Measurements from ENCODE around the gene ABHD17C.

The ABHD17C gene

DNA sequence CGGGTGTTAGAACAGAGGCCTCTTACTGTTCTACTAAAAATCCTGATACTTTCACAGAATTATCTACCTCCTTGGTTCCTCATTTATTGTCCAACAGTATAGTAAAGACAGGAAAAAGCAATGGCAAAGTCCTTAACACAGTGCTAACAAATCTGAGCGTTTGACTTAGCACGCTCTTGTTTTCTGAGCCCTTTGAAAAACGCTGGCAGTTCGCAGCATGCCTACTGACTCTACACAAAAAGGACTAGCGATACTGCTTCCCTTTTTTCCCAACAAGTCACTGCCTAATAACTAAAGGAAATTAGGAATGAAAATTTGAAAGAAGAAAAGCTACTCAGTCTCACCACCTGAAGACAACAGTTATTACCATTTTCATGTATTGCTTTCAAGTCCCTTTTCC is 49.3 kb downstream of the ABHD17C start:
- H3K27me3 Mint-ChIP-seq (ENCODE audit: low read depth), result no peaks in the 10 kb centered on the region
- peaks cover 42% of the 10 kb centered on the region for H3K4me1 Mint-ChIP-seq
- H3K4me3 Mint-ChIP-seq, result no peak overlapping the region
- TF ChIP-seq, protein P1, sequence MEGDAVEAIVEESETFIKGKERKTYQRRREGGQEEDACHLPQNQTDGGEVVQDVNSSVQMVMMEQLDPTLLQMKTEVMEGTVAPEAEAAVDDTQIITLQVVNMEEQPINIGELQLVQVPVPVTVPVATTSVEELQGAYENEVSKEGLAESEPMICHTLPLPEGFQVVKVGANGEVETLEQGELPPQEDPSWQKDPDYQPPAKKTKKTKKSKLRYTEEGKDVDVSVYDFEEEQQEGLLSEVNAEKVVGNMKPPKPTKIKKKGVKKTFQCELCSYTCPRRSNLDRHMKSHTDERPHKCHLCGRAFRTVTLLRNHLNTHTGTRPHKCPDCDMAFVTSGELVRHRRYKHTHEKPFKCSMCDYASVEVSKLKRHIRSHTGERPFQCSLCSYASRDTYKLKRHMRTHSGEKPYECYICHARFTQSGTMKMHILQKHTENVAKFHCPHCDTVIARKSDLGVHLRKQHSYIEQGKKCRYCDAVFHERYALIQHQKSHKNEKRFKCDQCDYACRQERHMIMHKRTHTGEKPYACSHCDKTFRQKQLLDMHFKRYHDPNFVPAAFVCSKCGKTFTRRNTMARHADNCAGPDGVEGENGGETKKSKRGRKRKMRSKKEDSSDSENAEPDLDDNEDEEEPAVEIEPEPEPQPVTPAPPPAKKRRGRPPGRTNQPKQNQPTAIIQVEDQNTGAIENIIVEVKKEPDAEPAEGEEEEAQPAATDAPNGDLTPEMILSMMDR (IDR thresholded peaks at IDR 0.05; ENCODE audit: unreplicated experiment in 3 of 3), result no peak
- H3K27ac Mint-ChIP-seq, result peak overlapping the region; percentile 28 to 85 (median 66)
- H3K9me3 Mint-ChIP-seq, result no peaks in the 10 kb centered on the region
- H3K36me3 Mint-ChIP-seq (ENCODE audit: low read depth), result peaks cover 9% of the 10 kb centered on the region

DNA sequence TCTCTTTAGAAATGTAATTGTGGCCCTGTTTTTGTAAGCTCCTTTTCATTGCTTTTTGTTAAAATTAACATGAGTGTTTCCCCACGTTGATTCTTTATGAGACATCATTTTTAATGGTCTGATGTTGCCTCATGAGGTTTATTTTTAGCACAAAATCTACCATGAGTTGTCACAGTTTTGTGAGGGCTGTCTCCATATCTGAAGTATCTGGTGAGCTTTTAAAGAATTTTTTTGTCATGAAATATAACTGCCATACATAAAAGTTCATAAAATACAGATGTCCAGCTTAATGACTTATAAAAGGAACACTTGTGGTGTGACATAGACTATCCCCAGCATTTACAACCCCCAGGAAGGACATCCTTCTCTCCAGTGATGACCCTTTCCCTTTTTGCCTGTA is 49.7 kb downstream of the ABHD17C start:
- TF ChIP-seq, protein P1 (IDR thresholded peaks at IDR 0.05; ENCODE audit: unreplicated experiment in 3 of 3), result no peak
- peaks cover 8% of the 10 kb centered on the region for H3K36me3 Mint-ChIP-seq (ENCODE audit: low read depth)
- H3K9me3 Mint-ChIP-seq, result no peaks in the 10 kb centered on the region
- H3K4me1 Mint-ChIP-seq, result peaks cover 40% of the 10 kb centered on the region
- no peak overlapping the region for H3K4me3 Mint-ChIP-seq
- no peaks in the 10 kb centered on the region for H3K27me3 Mint-ChIP-seq (ENCODE audit: low read depth)
- H3K27ac Mint-ChIP-seq, result peak overlapping the region; percentile 28 to 85 (median 66)

DNA sequence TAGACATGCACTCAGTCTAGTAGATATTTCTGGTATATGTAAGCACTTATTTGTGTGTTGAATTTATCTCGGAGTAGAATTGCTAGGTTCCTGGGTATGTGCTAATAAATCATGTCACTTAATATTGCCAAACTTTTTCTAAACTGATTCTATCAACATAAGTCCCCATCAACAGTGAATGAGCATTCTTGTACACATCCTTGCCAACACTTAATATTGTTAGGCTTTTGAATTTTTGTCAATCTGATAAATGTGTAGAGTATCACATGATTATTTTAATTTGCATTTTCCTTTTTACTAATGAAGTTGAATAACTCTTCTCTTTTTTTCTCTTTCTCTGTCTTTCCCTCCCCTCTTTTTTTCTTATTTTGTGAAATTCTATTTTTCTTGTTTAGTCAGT is 50.8 kb downstream of the ABHD17C start:
- Mint-ChIP-seq H3K27ac (peak overlapping the region in 1 of 3 experiments; percentile 85), H3K27me3 (ENCODE audit: low read depth) (no peaks in the 10 kb centered on the region), H3K4me1 (peaks cover 36% of the 10 kb centered on the region), H3K36me3 (ENCODE audit: low read depth) (peaks cover 13% of the 10 kb centered on the region), H3K9me3 (no peaks in the 10 kb centered on the region), H3K4me3 (no peak overlapping the region)
- TF ChIP-seq, protein P1 (IDR thresholded peaks at IDR 0.05; ENCODE audit: unreplicated experiment in 3 of 3), result no peak

DNA sequence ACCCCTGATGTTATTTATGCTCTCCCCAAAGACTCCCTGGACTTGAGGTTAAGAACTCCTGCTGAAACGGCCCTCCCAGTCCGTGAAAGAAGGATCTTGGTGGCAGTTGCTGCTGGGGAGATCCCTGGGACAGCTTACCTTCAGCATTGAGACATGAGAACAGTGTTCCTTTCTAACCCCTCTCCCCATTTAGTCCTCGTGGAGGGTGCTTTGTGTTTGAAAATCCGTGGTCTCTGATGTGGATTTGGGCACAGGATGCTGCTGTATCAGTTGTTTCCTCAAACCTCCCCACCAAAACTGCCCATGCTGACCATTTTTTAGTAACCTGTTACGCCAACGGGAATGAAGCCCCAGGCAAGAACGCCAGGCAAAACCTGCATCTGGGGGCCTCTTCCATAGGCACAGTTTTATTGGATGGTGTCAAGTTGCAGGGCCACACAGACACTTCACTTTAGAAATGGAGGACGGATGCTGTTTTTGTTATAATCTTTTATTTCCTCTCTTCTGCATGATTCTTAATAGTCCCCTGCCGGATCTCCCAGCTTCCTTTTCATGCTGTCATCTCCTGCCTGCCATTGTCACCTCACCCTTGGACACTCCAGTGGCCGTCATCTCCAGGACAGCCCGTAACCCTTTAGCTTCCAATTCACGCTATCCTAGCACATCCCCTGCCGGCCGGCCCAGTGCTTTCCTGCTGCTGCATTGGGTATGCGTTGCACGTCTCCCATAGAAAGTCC is 52.4 kb downstream of the ABHD17C start:
- H3K4me1 Mint-ChIP-seq, result peaks cover 39% of the 10 kb centered on the region
- TF ChIP-seq, protein P1 (IDR thresholded peaks at IDR 0.05; ENCODE audit: unreplicated experiment in 3 of 3), result no peak
- H3K9me3 Mint-ChIP-seq, result no peaks in the 10 kb centered on the region
- peaks cover 14% of the 10 kb centered on the region for H3K36me3 Mint-ChIP-seq (ENCODE audit: low read depth)
- H3K4me3 Mint-ChIP-seq, result peak overlapping the region; percentile 76 to 79 (median 77)
- H3K27ac Mint-ChIP-seq, result peak overlapping the region; percentile 0 to 90 (median 15)
- no peaks in the 10 kb centered on the region for H3K27me3 Mint-ChIP-seq (ENCODE audit: low read depth)

DNA sequence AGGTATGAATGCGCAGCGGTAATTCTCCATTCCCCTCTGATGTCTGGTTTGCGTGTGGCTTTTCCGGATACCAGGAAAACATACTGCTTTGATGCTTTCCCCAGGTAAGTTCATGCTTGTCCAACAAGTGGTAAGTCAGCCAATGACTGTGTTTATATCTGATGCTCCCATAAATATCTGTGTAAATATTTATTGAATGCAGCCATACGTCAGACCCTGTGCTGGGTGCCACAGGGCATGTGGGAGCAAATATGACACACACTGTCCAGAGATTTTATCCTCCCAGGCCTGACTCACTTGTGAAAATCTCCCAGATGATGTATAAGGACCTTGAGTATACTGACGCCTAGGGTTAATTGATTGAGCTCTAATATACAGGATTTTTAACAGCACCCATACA is 54.5 kb downstream of the ABHD17C start:
- Mint-ChIP-seq H3K36me3 (ENCODE audit: low read depth) (peaks cover 18% of the 10 kb centered on the region), H3K27ac (peak overlapping the region in 1 of 3 experiments; percentile 78), H3K4me3 (no peak overlapping the region)

More for the DNA sequence above, 54.5 kb downstream of the ABHD17C start:
- Mint-ChIP-seq H3K27me3 (ENCODE audit: low read depth) (no peaks in the 10 kb centered on the region), H3K4me1 (peaks cover 25% of the 10 kb centered on the region), H3K9me3 (no peaks in the 10 kb centered on the region)
- TF ChIP-seq, protein P1 (IDR thresholded peaks at IDR 0.05; ENCODE audit: unreplicated experiment in 3 of 3), result no peak

All from nephron (organoid).